Measurements from ENCODE around the gene CASP1.

Gene CASP1

GRCh38 chr11:104984808-104985207 lies 50.1 kb downstream of the CASP1 start:
- no peaks in the 10 kb centered on the region for H3K4me1 ChIP-seq
- intact Hi-C loops (cut with DNase I; ENCODE audit: low total_unique reads), result no loop called here
- peaks cover 0 to 10% (median 9%) of the 10 kb centered on the region in 3 donors for H3K9me3 ChIP-seq
- no peaks in the 10 kb centered on the region for H3K36me3 ChIP-seq
- no peak overlapping the region for H3K27ac ChIP-seq
- H3K4me3 ChIP-seq, result no peak overlapping the region
- TF ChIP-seq CTCF (IDR thresholded peaks at IDR 0.05), result no peak
- H3K27me3 ChIP-seq, result no peaks in the 10 kb centered on the region
- DNase-seq, result no peak

GRCh38 chr11:104979839-104980238 lies 55.1 kb downstream of the CASP1 start:
- H3K27me3 ChIP-seq, result no peaks in the 10 kb centered on the region
- no peak overlapping the region for H3K27ac ChIP-seq
- H3K4me3 ChIP-seq, result no peak overlapping the region
- no peaks in the 10 kb centered on the region for H3K36me3 ChIP-seq
- TF ChIP-seq CTCF (IDR thresholded peaks at IDR 0.05), result no peak
- no peaks in the 10 kb centered on the region for H3K4me1 ChIP-seq
- intact Hi-C loops (cut with DNase I; ENCODE audit: low total_unique reads), result no loop called here
- H3K9me3 ChIP-seq, result no peaks in the 10 kb centered on the region
- DNase-seq, result no peak

Measured in tibial artery (tissue), 4 donors.